Trophoblast cell (in vitro differentiated cells and primary cell): ENCODE measurements around the gene WWP2.

Experiments used
- DNase-seq, 2 donors: peaks; one replicate each; pipeline ENCODE4 v3.0.0-alpha.2; 2016
- H2AFZ ChIP-seq: 2 replicates; pipeline ENCODE4 v1.6.1; 2013; ENCODE audit warnings: low read length, moderate library complexity, mild to moderate bottlenecking; ENCODE audit not compliant: insufficient read depth, poor library complexity
- H2AK5ac ChIP-seq: 2 replicates; pipeline ENCODE4 v1.6.1; 2013; ENCODE audit warnings: mild to moderate bottlenecking, low read length
- H2BK120ac ChIP-seq: 2 replicates; pipeline ENCODE4 v1.6.1; 2013; ENCODE audit warnings: low read length, mild to moderate bottlenecking, moderate library complexity; ENCODE audit not compliant: insufficient read depth, poor library complexity
- H2BK12ac ChIP-seq: 2 replicates; pipeline ENCODE4 v1.6.1; 2013; ENCODE audit warnings: mild to moderate bottlenecking, low read length, moderate library complexity
- H2BK5ac ChIP-seq: 2 replicates; pipeline ENCODE4 v1.6.1; 2013; ENCODE audit warnings: low read length, low read depth, moderate library complexity, mild to moderate bottlenecking; ENCODE audit not compliant: poor library complexity
- H3K14ac ChIP-seq: 2 replicates; pipeline ENCODE4 v1.6.1; 2013; ENCODE audit warnings: mild to moderate bottlenecking, low read length
- H3K18ac ChIP-seq: 2 replicates; pipeline ENCODE4 v1.6.1; 2013; ENCODE audit warnings: mild to moderate bottlenecking, low read length
- H3K23ac ChIP-seq: 2 replicates; pipeline ENCODE4 v1.6.1; 2013; ENCODE audit warnings: low read length
- H3K27ac ChIP-seq: 2 replicates; pipeline ENCODE4 v1.5.1; 2013; ENCODE audit warnings: low read depth, mild to moderate bottlenecking, inconsistent platforms, low read length, moderate library complexity
- H3K27me3 ChIP-seq: 2 replicates; pipeline ENCODE4 v1.6.1; 2013; ENCODE audit warnings: inconsistent platforms, mild to moderate bottlenecking, low read length, moderate library complexity; ENCODE audit not compliant: insufficient read depth
- H3K36me3 ChIP-seq, 2 experiments: 1 replicate in 1 of 2; 2 replicates in 1 of 2; pipeline ENCODE4 v1.6.1; 2013; ENCODE audit warnings: low read length in 2 of 2, mild to moderate bottlenecking in 2 of 2, moderate library complexity in 1 of 2; ENCODE audit not compliant: insufficient read depth in 2 of 2, control insufficient read depth in 1 of 2
- H3K4ac ChIP-seq: 2 replicates; pipeline ENCODE4 v1.6.1; 2013; ENCODE audit warnings: low read depth, mild to moderate bottlenecking, low read length, moderate library complexity
- H3K4me1 ChIP-seq, 2 experiments: 1 replicate in 1 of 2; 2 replicates in 1 of 2; pipeline ENCODE4 v1.6.1; 2013; ENCODE audit warnings: low read length in 2 of 2, mild to moderate bottlenecking in 2 of 2, moderate library complexity in 1 of 2; ENCODE audit not compliant: insufficient read depth in 2 of 2, control insufficient read depth in 1 of 2
- H3K4me2 ChIP-seq: 2 replicates; pipeline ENCODE4 v1.6.1; 2013; ENCODE audit warnings: inconsistent platforms, mild to moderate bottlenecking, low read length, moderate library complexity
- H3K4me3 ChIP-seq: 2 replicates; pipeline ENCODE4 v1.5.1; 2013; ENCODE audit warnings: mild to moderate bottlenecking, low read depth, low read length, inconsistent platforms
- H3K79me1 ChIP-seq: one replicate; pipeline ENCODE4 v1.6.1; 2013; ENCODE audit warnings: low read length
- H3K79me2 ChIP-seq: 2 replicates; pipeline ENCODE4 v1.6.1; 2013; ENCODE audit warnings: low read length, mild to moderate bottlenecking; ENCODE audit not compliant: control insufficient read depth, insufficient read depth, poor library complexity
- H3K9ac ChIP-seq: 2 replicates; pipeline ENCODE4 v1.6.1; 2013; ENCODE audit warnings: mild to moderate bottlenecking, low read length
- H3K9me3 ChIP-seq: 2 replicates; pipeline ENCODE4 v1.6.1; 2013; ENCODE audit warnings: low read depth, mild to moderate bottlenecking, control low read depth, inconsistent platforms, low read length; ENCODE audit not compliant: insufficient read depth
- H4K12ac ChIP-seq: 2 replicates; pipeline ENCODE4 v1.6.1; 2013; ENCODE audit warnings: low read depth, mild to moderate bottlenecking, low read length, moderate library complexity
- H4K8ac ChIP-seq: 2 replicates; pipeline ENCODE4 v1.6.1; 2013; ENCODE audit warnings: low read depth, mild to moderate bottlenecking, low read length, moderate library complexity
- H4K91ac ChIP-seq: one replicate; pipeline ENCODE4 v1.6.1; 2013; ENCODE audit warnings: low read depth, mild to moderate bottlenecking, low read length, moderate library complexity
- WGBS: extraction: QIAGEN DNeasy Blood & Tissue Kit; methylation state at CpG from one replicate; pipeline ENCODE4 v1.1.7; 2013; ENCODE audit warnings: missing lambda C conversion rate; ENCODE audit not compliant: insufficient read length, insufficient coverage; ENCODE audit errors: extremely low coverage; 5-methylcytosine and 5-hydroxymethylcytosine counted together

Gene WWP2

GRCh38 chr16:69937465-69937951 is 175.4 kb downstream of the WWP2 start:
- no CpG with 5 or more reads among the region's 16 CpGs for WGBS
- Histone ChIP-seq H4K91ac (no peak overlapping the region), H3K18ac (no peak overlapping the region), H3K9me3 (no peaks in the 10 kb centered on the region), H2AK5ac (no peak overlapping the region), H3K79me1 (no peaks in the 10 kb centered on the region), H4K12ac (no peak overlapping the region), H3K23ac (no peak overlapping the region), H3K27me3 (no peaks in the 10 kb centered on the region), H3K27ac (no peak overlapping the region), H3K4me3 (no peak overlapping the region), H3K9ac (no peak overlapping the region), H2AFZ (no peak overlapping the region), H3K4me2 (no peak overlapping the region), H3K4ac (no peak overlapping the region), H3K79me2 (no peaks in the 10 kb centered on the region), H3K36me3 (peaks cover 40 to 61% of the 10 kb centered on the region in 2 experiments), H2BK5ac (no peak overlapping the region), H3K14ac (no peak overlapping the region), H4K8ac (no peak overlapping the region), H2BK120ac (no peak overlapping the region), H3K4me1 (peaks cover 0 to under 1% of the 10 kb centered on the region in 2 experiments), H2BK12ac (no peak overlapping the region)
- peak; percentile 21 to 56 for DNase-seq

DNA sequence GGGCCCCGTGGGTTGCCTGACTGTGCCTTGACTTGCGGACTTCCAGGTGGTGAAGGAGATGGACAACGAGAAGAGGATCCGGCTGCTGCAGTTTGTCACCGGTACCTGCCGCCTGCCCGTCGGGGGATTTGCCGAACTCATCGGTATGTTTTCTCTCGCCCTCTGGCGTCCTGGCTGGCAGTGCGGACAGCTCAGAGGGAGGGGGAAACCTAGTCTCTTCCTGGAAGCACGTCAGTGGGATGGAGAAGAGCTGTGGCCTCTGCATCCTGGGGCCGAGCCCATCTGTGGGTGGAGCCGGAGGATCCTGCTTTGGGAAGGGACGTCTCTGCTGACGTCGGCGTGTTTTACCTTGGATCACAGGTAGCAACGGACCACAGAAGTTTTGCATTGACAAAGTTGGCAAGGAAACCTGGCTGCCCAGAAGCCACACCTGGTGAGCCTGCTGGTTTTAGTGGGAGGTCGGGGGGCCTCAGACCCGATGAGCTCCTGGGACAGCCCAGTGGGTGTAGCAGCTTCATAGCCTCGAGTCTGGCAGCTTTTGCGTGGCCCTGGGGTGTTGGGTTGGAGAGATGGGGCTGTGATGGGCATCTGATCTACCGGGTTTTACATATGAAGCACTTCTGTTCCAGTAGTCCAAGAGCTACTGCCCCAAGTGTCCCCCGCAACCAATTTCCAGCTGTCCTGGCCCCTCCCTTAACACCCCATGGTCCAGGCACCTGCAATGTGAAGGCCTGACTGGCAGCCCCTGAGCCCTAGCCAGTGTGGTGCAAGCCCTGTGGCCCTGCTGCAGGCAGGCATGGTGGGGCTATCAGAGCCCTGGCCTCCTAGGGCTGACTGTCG is 177.1 kb downstream of the WWP2 start:
- no peak overlapping the region for H3K18ac ChIP-seq

GRCh38 chr16:69939821-69940585 is 177.9 kb downstream of the WWP2 start:
- Histone ChIP-seq H2AFZ (no peak overlapping the region), H3K9me3 (no peaks in the 10 kb centered on the region), H4K91ac (no peak overlapping the region), H3K79me1 (no peaks in the 10 kb centered on the region), H2AK5ac (no peak overlapping the region), H3K4me1 (peaks cover 0 to 9% of the 10 kb centered on the region in 2 experiments), H3K4ac (no peak overlapping the region), H3K9ac (no peak overlapping the region), H2BK5ac (no peak overlapping the region), H3K23ac (no peak overlapping the region), H4K12ac (no peak overlapping the region), H2BK120ac (no peak overlapping the region), H3K36me3 (peaks cover 33 to 46% of the 10 kb centered on the region in 2 experiments), H3K18ac (no peak overlapping the region), H3K4me2 (no peak overlapping the region), H3K4me3 (no peak overlapping the region), H3K27me3 (no peaks in the 10 kb centered on the region), H2BK12ac (no peak overlapping the region), H4K8ac (no peak overlapping the region), H3K27ac (no peak overlapping the region), H3K79me2 (no peaks in the 10 kb centered on the region), H3K14ac (no peak overlapping the region)
- no CpG with 5 or more reads among the region's 26 CpGs for WGBS
- no peak for DNase-seq

More for the DNA sequence above, 177.1 kb downstream of the WWP2 start:
- no peak overlapping the region for H2BK120ac ChIP-seq
- no peak overlapping the region for H3K9ac ChIP-seq
- H3K9me3 ChIP-seq: no peaks in the 10 kb centered on the region
- H4K91ac ChIP-seq: no peak overlapping the region
- no peak overlapping the region for H2BK12ac ChIP-seq
- H3K27ac ChIP-seq: no peak overlapping the region
- no peaks in the 10 kb centered on the region for H3K27me3 ChIP-seq
- no peak overlapping the region for H4K8ac ChIP-seq
- no peak overlapping the region for H2AFZ ChIP-seq
- peaks cover 36 to 52% of the 10 kb centered on the region in 2 experiments for H3K36me3 ChIP-seq
- H3K79me1 ChIP-seq: no peaks in the 10 kb centered on the region
- H3K4me1 ChIP-seq: peaks cover 0 to 9% of the 10 kb centered on the region in 2 experiments
- H3K4ac ChIP-seq: no peak overlapping the region
- H3K79me2 ChIP-seq: no peaks in the 10 kb centered on the region
- H3K4me2 ChIP-seq: no peak overlapping the region
- no peak overlapping the region for H2BK5ac ChIP-seq
- H3K23ac ChIP-seq: no peak overlapping the region
- no peak overlapping the region for H3K4me3 ChIP-seq
- no peak overlapping the region for H4K12ac ChIP-seq
- no peak for DNase-seq
- no CpG with 5 or more reads among the region's 28 CpGs for WGBS
- no peak overlapping the region for H3K14ac ChIP-seq
- H2AK5ac ChIP-seq: no peak overlapping the region

DNA sequence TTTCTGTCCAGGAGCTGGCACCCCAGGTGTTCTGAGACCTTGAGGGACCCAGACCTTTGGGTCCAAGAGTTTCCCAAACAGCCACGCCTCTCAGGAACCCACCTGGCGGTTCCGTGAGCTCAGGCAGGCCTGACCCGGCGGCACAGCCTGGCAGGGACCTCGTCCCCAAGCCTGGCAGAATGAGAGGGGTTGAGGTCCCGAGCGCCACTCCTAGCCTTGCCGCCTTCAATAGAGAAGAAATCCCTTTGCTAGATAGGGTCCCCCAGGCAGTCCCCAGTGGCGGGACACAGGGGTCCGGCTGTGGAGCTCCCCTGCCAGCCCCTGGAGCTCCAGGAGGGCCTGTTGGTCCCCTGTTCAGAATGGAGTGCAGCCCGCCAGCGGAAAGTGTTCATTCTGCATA is 178.5 kb downstream of the WWP2 start:
- no peak overlapping the region for H2BK5ac ChIP-seq
- H3K4me1 ChIP-seq: peaks cover 0 to 9% of the 10 kb centered on the region in 2 experiments
- no peak overlapping the region for H2AFZ ChIP-seq
- H3K18ac ChIP-seq: no peak overlapping the region
- no peak overlapping the region for H4K12ac ChIP-seq
- H3K4ac ChIP-seq: no peak overlapping the region
- DNase-seq: no peak
- H3K79me1 ChIP-seq: no peaks in the 10 kb centered on the region
- H3K79me2 ChIP-seq: no peaks in the 10 kb centered on the region
- no peak overlapping the region for H4K91ac ChIP-seq
- H3K27me3 ChIP-seq: no peaks in the 10 kb centered on the region
- H3K23ac ChIP-seq: no peak overlapping the region
- H2AK5ac ChIP-seq: no peak overlapping the region
- H3K9me3 ChIP-seq: no peaks in the 10 kb centered on the region
- peaks cover 31 to 40% of the 10 kb centered on the region in 2 experiments for H3K36me3 ChIP-seq
- H3K27ac ChIP-seq: no peak overlapping the region
- no peak overlapping the region for H3K4me2 ChIP-seq
- no peak overlapping the region for H2BK12ac ChIP-seq
- no peak overlapping the region for H3K14ac ChIP-seq
- H3K4me3 ChIP-seq: no peak overlapping the region
- no peak overlapping the region for H3K9ac ChIP-seq
- H2BK120ac ChIP-seq: no peak overlapping the region
- H4K8ac ChIP-seq: no peak overlapping the region
- no CpG with 5 or more reads among the region's 13 CpGs for WGBS
